Activated naive CD4-positive, alpha-beta T cell treated with anti-CD3 and anti-CD28 coated beads for 36 hours (primary cell): ENCODE measurements around the gene PRM3. TPM values are rescaled to one million over a fixed set of nuclear protein-coding genes. Genes with fewer than 3 reads are reported as not detected.

Source experiments
- microRNA-seq: library from miRNA; unstranded; fragments of <30 nt; microRNA quantifications from one replicate; pipeline ENCODE4 v1.2.0, GENCODE V29; 2022; ENCODE audit warnings: borderline microRNAs expressed, borderline replicate concordance
- total RNA-seq, 2 experiments: library from RNA; stranded (reverse); gene quantifications; one replicate each; pipeline ENCODE4 v1.2.3, GENCODE V29; 2021

The PRM3 gene
- total RNA-seq, 2 experiments from 2014 or later: not detected

Small RNA genes within 50 kb of the gene (microRNA-seq; reads per million reads assigned to microRNA genes)
- gene MIR548H2: not detected

Other genes starting within 250 kb of the PRM3 start
- gene SOCS1, start 17.4 kb downstream of the PRM3 start, total RNA-seq: 10 to 100 TPM; 45.1 to 45.6 TPM
- not detected for gene TNP2, start 4.3 kb downstream of the PRM3 start, total RNA-seq
- gene PRM2, start 2.9 kb upstream of the PRM3 start, total RNA-seq: not detected
- gene PRM1, start 7.7 kb upstream of the PRM3 start, total RNA-seq: not detected
- gene RMI2, start 71.8 kb upstream of the PRM3 start, total RNA-seq: 10 to 100 TPM; 82.8 to 86.2 TPM